A673 (cell line): Measurements from ENCODE around the gene CNOT8. TPM values are rescaled to one million over a fixed set of nuclear protein-coding genes. Genes with fewer than 3 reads are reported as not detected.

Source experiments
- BruUV-seq: library from RNA; stranded (reverse); fragments of 400-500 nt; replicated peaks from 2 replicates; lab custom pipeline; 2021; lab: Mats Ljungman, UMichigan
- CTCF ChIA-PET: fragments of 300-600 bp; sonication (Branson Sonifier 250); formaldehyde crosslinking; loops from one replicate; lab custom pipeline; 2022; ENCODE audit warnings: antibody characterized with exemption; lab: Charles Lee
- POLR2A ChIA-PET: fragments of 300-600 bp; sonication (Branson Sonifier 250); formaldehyde crosslinking; loops from one replicate; lab custom pipeline; 2022; ENCODE audit warnings: antibody characterized with exemption; ENCODE audit not compliant: low non-redundant PET; lab: Charles Lee
- DNase-seq: peaks from one replicate; pipeline ENCODE4 v3.0.0-alpha.2; 2015; ENCODE audit warnings: low spot score
- H3K27ac ChIP-seq: fragments of 200-600 bp; sonication (generic); 2 replicates; pipeline ENCODE4 v1.5.1; 2016; ENCODE audit warnings: mixed run types, low read depth, mild to moderate bottlenecking, mixed read lengths, antibody characterized with exemption, low read length; ENCODE audit not compliant: poor library complexity, severe bottlenecking
- H3K27me3 ChIP-seq: fragments of 200-600 bp; sonication (generic); replicated peaks from 2 replicates; pipeline ENCODE4 v1.6.1; 2017; ENCODE audit warnings: mixed run types, low read depth, mild to moderate bottlenecking, mixed read lengths, antibody characterized with exemption, low read length; ENCODE audit not compliant: insufficient read depth, poor library complexity
- H3K36me3 ChIP-seq: fragments of 200-600 bp; sonication (generic); 2 replicates; pipeline ENCODE4 v1.6.1; 2016; ENCODE audit warnings: mixed run types, mild to moderate bottlenecking, mixed read lengths, antibody characterized with exemption, low read length; ENCODE audit not compliant: insufficient read depth, poor library complexity, severe bottlenecking
- H3K4me1 ChIP-seq: fragments of 200-600 bp; sonication (generic); 2 replicates; pipeline ENCODE4 v1.6.1; 2017; ENCODE audit warnings: mixed run types, mild to moderate bottlenecking, mixed read lengths, antibody characterized with exemption, low read length; ENCODE audit not compliant: insufficient read depth, poor library complexity, severe bottlenecking
- H3K4me3 ChIP-seq: fragments of 200-600 bp; sonication (generic); 2 replicates; pipeline ENCODE4 v1.5.1; 2016; ENCODE audit warnings: low read depth, mixed run types, mild to moderate bottlenecking, mixed read lengths, low read length; ENCODE audit not compliant: poor library complexity, severe bottlenecking
- H3K9me3 ChIP-seq: fragments of 200-600 bp; sonication (generic); 2 replicates; pipeline ENCODE4 v1.6.1; 2016; ENCODE audit warnings: mixed run types, low read depth, mild to moderate bottlenecking, mixed read lengths, antibody characterized with exemption, low read length; ENCODE audit not compliant: poor library complexity, severe bottlenecking
- CTCF ChIP-seq: fragments of 300-800, 200-600 bp; sonication (generic); conservative IDR thresholded peaks from 2 replicates; pipeline ENCODE4 v1.5.1; 2017; ENCODE audit warnings: low read depth, mild to moderate bottlenecking, antibody characterized with exemption, low read length, moderate library complexity, mixed read lengths
- EZH2 ChIP-seq: fragments of 200-600 bp; sonication (generic); IDR thresholded peaks from 2 replicates; pipeline ENCODE4 v1.6.1; 2017; ENCODE audit warnings: borderline replicate concordance, low read depth, mild to moderate bottlenecking, mixed read lengths, antibody characterized with exemption, low read length; ENCODE audit not compliant: poor library complexity, severe bottlenecking
- intact Hi-C: fragments of 100-400 bp; cut with micrococcal nuclease; formaldehyde crosslinking; loops from one replicate; pipeline ENCODE4 v1.10.0; 2022; ENCODE audit not compliant: unreplicated experiment
- total RNA-seq: library from RNA; stranded (reverse); gene quantifications from 2 replicates; pipeline ENCODE4 v1.2.3, GENCODE V29; 2021

Gene CNOT8
- total RNA-seq, 1 experiment from 2014 or later = 45.2 TPM

GRCh38 chr5:154885439-154885838, 27.0 kb downstream of the CNOT8 start:
- H3K36me3 ChIP-seq = peaks cover 56% of the 10 kb centered on the region
- peaks cover 13% of the 10 kb centered on the region for H3K9me3 ChIP-seq
- TF ChIP-seq CTCF (no peak), EZH2 (no peak)
- no TSS peak for BruUV-seq
- ChIA-PET CTCF (no interaction called here), POLR2A (no interaction called here)
- intact Hi-C loops = no loop called here
- no peak overlapping the region for H3K27ac ChIP-seq
- H3K27me3 ChIP-seq = no peaks in the 10 kb centered on the region
- no peak for DNase-seq
- H3K4me3 ChIP-seq = no peak overlapping the region
- H3K4me1 ChIP-seq = no peaks in the 10 kb centered on the region

DNA sequence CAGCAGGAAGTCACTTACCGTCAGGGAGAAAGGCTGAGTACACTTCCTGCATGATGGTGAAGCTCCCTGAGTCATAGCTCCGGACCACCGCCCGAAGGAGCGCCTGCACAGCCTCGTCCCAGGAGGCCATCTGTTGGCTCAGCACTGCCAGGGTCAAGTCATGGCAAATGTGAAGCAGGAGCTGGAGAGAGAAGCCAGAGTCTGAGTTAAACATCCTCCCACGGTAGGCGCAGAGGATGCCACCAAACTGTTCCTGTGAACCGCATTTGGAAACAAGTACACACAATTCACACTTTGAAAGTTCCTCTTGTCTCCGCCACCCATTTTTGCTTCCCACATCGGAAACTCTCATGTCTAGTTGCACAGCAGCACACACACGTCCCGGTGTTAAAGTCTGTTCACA, 33.9 kb downstream of the CNOT8 start:
- CTCF ChIA-PET = no interaction called here
- intact Hi-C loops = no loop called here

DNA sequence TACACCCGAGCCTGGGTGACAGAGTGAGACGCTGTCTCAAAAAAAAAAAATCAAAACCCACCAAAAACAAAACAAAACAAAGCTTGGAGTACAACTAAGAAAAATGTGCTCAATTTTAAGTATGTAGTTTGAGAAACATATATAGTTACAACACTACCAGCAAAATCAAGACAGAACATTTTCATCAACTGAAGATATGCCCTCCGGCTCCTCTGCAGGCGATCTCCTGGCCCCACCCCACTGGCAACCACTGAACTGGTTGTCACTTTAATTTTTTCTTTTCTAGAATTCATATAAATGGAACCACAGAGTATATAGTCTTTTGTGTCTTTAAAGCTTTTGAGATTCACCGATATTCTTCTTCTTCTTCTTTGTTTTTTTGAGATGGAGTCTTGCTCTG, 35.0 kb downstream of the CNOT8 start:
- TF ChIP-seq EZH2 (no peak), CTCF (no peak)
- no peaks in the 10 kb centered on the region for H3K4me1 ChIP-seq
- POLR2A ChIA-PET = no interaction called here

More for the DNA sequence above, 33.9 kb downstream of the CNOT8 start:
- POLR2A ChIA-PET = no interaction called here
- no peak overlapping the region for H3K27ac ChIP-seq
- H3K27me3 ChIP-seq = no peaks in the 10 kb centered on the region
- H3K36me3 ChIP-seq = peaks cover 79% of the 10 kb centered on the region
- no peaks in the 10 kb centered on the region for H3K9me3 ChIP-seq
- no peak for DNase-seq
- TF ChIP-seq CTCF (no peak), EZH2 (no peak)
- H3K4me1 ChIP-seq = no peaks in the 10 kb centered on the region
- no TSS peak for BruUV-seq
- no peak overlapping the region for H3K4me3 ChIP-seq

More for the DNA sequence above, 35.0 kb downstream of the CNOT8 start:
- Histone ChIP-seq H3K27me3 (no peaks in the 10 kb centered on the region), H3K4me3 (no peak overlapping the region), H3K9me3 (no peaks in the 10 kb centered on the region), H3K27ac (no peak overlapping the region), H3K36me3 (peaks cover 79% of the 10 kb centered on the region)
- BruUV-seq = no TSS peak
- DNase-seq = no peak
- intact Hi-C loops = no loop called here
- CTCF ChIA-PET = no interaction called here
